NCI-H460 (cell line): Measurements from ENCODE around the gene RSBN1L. TPM values are rescaled to one million over a fixed set of nuclear protein-coding genes. Genes with fewer than 3 reads are reported as not detected.
"Not testable (repeated sequence)": the region's sequence is repeated elsewhere in the genome, so short reads cannot be mapped to it uniquely, and the experiment has no call there.

Source experiments
- DNase-seq: peaks from one replicate; pipeline ENCODE4 v3.0.0-alpha.2; 2016; ENCODE audit warnings: low read depth; ENCODE audit errors: extremely low read depth
- polyA plus RNA-seq: library from polyadenylated mRNA; depleted of rRNA; stranded (reverse); fragments of >200 nt; gene quantifications from 2 replicates; pipeline ENCODE4 v1.2.3, GENCODE V29; 2014; cell fraction: nucleus; rRNA removed
- total RNA-seq: library from RNA; depleted of rRNA; stranded (reverse); fragments of >200 nt; shearing (Covaris generic); gene quantifications from 2 replicates; pipeline ENCODE4 v1.2.3, GENCODE V29; 2014; rRNA removed

Gene RSBN1L
- total RNA-seq = 10.0 and 12.7 TPM in 2 replicates
- 6.7 and 10.9 TPM in 2 replicates for polyA plus RNA-seq

DNA sequence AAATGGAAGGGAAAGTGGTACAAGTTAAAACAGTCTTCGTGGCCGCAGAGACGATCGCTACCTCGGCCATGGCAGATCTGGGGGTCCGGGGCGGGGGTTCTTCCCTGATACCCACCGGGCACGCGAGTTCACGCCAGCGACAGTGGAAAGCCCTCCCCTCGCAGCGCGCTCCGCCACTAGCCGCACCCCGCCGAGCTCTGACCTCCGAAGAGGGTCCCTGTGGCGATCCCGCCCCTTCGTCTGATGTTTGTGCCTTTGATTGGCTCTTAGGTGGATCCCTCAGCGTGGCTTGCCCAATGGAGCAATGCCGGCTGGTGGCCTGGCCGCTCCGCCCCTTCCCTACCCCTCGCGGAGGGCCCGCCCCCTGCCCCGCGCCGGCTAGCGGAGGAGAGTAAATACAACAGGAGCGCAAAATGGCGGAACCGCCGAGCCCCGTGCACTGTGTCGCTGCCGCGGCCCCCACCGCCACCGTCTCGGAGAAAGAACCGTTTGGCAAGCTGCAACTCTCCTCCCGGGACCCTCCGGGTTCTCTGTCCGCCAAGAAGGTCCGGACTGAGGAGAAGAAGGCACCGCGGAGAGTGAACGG lies at the start of gene RSBN1L:
Gene RSBN1L (plus strand): TSS at position 403 of the 586 bp plus-strand sequence. CDS start 11 bp downstream, at position 414.
- peak; percentile 97 for DNase-seq

DNA sequence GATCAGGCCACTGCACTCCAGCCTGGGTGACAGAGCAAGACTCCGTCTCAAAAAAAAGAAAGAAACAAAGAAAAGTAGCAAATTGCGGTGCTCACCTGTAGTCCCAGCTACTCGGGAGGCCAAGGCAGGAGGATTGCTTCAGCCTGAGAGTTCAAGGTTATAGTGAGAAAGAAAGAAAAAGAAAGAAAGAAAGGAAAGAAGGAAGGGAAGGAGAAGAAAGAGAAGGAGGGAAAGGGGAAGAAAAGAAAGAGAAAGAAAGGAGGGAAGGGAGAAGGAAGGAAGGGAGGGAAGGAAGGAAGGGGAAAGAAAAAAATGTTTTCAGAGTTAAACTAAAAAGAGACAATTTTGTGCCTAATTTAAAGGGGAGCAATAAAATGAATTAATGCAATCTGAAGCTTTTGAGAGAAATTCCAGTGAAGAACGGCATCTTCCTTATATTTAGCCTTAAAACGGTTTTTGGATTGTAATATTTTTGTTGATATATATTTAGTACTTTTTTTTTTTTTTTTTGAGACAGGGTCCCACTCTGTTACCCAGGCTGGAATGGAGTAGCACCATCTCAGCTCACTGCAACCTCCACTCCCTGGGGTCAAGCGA lies 47.4 kb upstream of the RSBN1L start:
- DNase-seq = no peak

DNA sequence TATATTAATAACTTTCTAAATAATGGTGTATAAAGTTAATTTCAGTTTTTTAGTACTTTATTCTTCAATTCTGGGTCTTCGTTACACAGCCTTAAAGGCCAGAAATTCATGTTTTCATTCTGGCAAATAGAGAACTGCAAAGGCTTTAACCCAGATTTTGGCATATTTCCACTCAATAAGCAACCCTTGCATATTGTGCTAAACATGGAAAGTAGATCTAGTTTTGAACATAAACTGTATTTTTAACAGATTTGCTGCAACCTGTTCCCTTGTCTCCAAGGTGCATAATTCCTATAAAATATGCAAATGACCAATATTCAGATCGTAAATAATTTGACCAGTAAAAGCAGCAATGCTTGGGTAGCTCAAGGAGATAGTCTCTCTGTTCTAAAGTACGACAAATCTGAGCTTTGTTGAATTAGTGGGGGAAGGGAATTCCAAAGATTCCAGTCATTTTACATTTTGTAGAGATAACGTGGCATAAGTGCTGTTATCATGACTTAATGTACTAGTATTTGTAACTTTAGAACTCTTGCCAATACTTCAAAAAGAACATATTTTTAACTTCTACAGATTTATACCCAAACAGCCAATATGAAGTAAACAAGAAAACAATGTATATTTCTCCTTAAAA lies 46.4 kb upstream of the RSBN1L start:
- peak; percentile 16 for DNase-seq

DNA sequence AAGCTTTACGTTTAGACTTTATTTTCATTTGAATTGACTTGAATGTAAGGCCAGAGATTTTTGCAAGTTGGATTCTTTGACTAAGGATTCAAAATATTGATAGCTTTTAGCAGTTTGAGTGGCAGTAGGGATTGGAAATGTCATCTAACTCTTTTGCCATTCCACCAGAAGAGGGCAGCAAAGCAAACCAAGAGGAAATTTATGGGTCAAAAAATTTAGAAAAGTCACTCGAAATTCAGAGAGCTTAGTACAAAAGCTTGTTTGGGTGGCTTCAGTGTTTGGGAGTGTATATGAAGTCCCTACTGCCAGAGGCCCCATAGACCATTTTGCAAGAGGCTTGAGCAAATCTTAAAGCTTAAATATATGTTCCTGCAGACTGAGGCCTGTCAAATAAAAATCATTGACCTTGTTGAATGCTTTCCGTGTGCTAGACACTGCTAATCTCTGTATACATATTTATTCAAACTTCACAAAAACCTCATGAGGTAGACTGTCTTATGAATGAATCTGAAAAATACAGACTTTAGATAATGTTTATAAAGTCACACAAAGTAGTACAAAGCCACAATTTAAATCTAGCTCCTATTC lies 44.6 kb upstream of the RSBN1L start:
- DNase-seq = peak; percentile 47

DNA sequence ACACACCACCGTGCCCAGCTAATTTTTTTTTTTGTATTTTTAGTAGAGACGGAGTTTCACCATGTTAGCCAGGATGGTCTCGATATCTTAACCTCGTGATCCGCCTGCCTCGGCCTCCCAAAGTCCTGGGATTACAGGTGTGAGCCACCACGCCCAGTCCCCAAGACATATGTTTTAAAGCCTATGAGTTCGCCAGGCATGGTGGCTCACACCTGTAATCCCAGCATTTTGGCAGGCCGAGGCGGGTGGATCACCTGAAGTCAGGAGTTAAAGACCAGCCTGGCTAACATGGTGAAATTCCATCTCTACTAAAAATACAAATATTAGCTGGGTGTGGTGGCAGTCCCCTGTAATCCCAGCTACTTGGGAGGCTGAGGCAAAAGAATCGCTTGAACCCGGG lies 43.4 kb upstream of the RSBN1L start:
- not testable (repeated sequence) for DNase-seq

DNA sequence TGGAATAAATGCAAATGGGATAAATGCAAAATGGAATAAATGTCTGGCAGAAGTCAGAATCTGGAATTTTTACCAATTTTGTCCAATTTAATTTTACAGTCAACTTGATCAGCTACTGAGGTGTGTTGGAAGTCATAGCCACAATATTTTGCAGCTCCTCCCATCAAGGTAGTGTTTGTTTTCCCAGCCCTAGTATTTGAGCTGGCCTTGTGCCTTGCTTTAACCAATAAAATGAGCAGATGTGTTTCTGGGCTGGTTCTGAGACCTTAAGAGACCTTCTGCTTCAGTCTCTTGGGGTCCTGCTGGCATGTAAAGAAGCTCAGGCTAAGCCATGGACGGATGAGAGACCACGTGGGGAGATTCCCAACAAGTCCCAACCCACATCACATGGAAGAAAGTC lies 42.7 kb upstream of the RSBN1L start:
- no peak for DNase-seq

DNA sequence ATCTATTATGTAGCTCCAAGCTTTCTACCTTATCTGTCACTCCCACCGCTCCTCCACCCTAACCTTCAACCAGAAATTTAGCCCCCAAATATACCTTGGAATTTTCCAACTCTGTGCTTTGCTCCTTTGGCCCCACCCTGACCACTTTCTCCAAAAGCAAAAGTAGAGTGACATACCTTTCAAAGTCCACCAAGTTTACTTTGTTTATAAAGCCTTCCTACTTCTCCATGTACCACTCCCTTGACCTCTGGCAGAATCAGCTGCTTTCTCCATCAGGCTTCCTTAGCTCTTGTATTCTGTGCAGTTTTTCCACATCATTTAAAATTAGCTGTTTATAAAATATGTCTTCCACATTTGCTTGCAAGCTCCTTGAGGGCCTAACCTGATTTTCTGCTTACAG lies 40.9 kb upstream of the RSBN1L start:
- DNase-seq = no peak

DNA sequence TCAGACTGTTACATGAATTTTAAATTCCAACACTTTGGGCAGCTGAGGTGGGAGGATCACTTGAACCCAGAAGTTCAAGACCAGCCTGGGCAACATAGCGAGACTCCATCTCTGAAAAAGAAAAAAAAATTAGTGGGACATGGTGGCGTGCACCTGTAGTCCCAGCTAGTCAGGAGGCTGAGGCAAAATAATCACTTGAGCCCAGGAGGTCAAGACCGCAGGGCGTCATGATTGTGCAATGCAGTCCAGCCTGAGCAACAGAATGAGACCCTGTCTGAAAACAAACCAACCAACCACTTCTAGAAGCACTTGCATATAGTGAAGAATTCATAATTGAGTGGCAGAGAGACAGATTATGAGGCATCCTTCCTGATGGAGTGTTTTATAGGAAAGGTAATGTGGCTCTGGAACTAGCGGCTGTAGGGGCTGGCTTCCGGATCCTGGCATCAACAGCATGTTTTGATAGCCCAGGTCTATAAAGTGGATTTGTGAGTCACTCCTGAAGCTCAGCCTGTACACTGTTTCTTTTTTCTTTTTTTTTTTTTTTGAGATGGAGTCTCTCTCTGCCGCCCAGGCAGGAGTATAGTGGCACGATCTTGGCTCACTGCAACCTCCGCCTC lies 40.3 kb upstream of the RSBN1L start:
- no peak for DNase-seq

DNA sequence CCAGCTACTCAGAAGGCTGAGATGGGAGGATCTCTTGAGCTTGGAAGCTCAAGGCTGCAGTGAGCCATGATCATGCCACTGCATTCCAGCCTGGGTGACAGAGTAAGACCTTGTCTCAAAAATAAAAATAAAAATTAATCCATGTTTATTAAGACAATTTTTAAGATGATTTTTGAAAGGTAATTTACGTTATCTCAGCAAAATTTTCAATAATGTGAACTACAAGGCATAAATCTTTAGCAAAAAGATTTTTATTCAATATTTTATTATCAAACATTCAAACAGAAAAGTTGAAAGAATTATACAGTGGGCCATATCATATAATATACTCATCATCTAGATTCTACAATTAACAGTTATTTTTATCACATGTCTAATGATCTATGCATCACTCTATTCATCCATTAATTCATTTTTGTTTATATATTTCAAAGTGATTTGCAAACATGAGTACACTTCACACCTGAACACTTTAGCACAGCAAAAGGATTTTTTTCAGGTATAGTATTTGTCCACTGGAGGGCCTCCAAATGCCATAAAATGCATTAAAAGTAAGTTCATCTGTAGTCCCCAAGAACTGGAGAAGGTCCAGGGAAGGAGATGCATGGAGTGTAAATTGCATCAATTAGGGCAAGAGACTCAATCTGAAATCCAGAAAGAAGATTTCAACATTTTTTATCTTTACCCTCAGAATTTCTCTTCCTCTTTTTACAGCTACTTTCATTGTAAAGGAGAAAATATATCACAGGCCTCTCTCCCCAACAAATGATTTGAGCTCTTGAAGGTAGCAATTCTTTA lies 38.6 kb upstream of the RSBN1L start:
- peak; percentile 48 for DNase-seq

DNA sequence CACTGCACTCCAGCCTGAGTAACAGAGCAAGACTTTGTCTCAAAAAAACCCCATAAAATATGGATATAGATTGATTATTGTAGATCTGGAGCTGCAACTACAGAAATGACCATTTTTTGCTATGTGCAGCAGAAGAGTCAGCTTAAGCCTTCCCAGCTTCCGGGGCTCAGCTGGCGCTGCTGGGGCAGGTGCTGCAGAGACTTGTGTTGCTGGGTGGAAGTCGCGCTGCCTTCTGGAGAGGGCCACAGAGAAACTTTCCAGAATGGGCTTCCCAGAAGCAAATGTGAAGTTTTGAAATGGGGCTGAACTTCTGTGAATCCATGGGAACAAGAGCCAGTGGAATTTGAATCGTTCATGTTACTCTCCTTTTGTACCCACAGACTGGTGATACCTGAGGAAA lies 37.3 kb upstream of the RSBN1L start:
- DNase-seq = no peak

DNA sequence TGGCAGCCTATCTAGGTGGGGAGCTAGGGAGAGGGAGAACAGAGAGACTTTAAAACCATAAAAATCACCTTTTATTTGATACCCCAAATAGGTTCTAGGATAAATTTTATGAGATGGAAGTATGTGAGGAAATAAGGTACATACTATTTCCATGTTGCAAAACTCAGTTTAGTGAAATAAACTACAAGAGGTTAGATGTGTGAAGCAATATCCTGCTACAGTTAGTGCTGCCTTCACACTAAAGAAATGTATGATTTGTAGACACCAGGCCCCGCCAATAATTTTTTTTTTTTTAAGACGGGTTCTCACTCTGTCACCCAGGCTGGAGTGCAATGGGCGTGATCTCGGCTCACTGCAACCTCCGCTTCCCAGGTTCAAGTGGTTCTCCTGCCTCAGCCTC lies 34.4 kb upstream of the RSBN1L start:
- DNase-seq = no peak

DNA sequence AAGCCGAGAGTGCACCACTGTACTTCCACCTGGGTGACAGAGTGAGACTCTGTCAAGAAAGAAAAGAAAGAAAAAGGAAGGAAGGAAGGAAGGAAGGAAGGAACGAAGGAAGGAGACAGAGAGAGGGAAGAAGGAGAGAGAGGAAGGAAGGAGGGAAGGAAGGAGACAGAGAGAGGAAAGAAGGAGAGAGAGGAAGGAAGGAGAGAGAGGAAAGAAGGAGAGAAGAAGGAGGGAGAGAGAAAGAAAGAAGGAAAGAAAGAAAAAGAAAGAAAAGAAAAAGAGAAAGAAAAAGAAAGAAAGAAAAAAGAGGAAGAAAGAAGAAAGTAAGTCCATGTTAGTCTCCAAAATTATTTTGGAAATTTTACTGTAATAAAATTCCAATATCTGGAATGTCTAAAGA lies 33.4 kb upstream of the RSBN1L start:
- DNase-seq = no peak

DNA sequence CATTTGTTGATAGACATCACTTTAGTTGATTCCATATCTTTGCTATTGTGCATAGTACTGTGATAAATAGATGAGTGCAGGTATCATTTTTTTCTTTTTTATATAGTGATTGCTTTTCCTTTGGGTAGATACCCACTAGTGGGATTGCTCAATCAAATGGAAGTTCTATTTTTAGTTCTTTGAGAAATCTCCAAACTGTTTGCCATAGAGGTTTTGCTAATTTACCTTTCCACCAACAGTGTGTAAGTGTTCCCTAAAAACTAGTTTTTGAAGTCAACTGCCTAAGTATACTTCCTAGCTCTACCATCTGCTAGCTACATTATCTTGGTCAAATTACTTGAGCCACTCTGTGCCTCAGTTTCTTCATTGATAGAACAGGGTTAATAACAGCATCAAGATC lies 31.5 kb upstream of the RSBN1L start:
- no peak for DNase-seq

DNA sequence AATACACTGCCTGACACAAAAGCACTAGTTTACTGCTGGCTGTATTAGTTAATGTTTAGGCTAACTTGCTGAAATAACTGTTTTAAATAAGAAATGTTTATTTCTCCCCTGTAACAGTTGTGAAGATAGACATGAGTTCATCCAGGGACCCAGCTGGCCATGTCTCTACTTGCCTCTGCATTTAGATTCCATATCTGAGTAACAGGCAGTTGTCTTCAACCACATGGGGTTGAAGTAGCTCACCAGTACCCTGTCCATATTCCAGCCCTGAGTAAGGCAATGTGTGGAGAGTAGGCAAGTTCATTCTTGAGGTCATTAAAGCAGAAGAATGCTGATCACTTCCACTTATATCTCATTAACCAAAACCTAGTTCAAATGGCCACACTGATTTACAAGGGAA lies 31.1 kb upstream of the RSBN1L start:
- DNase-seq = no peak

DNA sequence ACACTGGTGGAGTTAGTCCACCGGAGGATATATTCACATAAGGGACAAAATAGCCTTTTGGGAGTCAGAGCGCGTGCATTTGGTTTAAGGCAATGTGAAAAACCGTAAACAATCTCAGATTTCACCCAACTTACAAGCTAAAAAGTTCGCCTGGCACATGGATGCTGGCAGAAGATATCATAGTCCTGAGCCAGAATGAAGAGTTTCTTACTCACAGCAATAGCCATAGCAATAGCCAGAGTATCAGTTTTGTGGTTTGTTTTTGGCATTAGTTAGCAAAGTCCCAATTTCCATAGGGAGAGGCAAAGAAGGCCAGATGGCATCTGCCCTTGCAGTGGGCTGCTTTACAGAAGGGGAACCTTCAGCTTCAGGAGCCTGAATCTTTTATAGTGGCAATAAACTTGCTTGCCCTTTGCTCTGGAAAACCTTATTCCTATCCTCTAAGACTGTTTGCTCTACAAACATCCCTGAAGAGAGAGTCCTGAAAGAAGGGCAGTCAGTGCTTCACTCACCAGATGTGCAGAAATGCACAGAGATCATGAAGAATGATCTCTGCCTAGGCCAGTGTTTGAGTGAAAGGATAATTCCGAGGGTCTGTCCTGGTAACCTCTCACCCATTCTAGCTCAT lies 28.7 kb upstream of the RSBN1L start:
- no peak for DNase-seq

DNA sequence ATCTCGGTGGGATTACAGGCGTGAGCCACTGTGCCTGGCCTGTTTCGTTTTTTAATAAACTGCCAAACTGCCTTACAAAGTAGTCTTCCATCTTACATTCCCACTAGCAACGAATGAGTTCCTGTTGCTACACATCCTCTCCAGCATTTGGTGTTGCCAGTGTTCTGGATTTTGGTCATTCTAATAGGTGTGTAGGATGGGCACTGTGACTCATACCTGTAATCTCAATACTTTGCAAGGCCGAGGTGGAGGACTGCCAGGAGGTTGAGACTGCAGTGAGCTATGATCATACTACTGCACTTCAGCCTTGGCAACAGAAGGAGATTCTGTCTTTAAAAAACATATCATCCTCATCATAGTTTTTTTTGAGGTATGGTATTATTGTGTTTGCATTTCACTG lies 21.4 kb upstream of the RSBN1L start:
- no peak for DNase-seq

DNA sequence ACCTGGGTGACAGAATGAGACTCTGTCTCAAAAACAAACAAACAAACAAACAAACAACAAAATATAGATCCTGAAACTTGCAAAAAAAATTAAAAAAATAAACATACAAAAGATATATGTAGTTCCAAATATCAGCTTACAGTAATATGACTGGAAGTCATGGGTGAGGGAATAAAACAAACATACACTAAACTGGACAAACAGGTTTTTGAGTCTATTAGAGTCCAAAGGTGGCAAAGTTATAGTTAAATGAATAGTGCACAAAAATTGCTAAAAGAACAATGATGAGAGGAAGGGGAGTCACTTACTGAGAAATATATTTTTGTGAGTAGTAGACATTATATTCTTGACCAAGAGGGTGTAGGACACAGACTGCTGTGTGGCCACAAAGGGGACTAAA lies 16.7 kb upstream of the RSBN1L start:
- DNase-seq = no peak

DNA sequence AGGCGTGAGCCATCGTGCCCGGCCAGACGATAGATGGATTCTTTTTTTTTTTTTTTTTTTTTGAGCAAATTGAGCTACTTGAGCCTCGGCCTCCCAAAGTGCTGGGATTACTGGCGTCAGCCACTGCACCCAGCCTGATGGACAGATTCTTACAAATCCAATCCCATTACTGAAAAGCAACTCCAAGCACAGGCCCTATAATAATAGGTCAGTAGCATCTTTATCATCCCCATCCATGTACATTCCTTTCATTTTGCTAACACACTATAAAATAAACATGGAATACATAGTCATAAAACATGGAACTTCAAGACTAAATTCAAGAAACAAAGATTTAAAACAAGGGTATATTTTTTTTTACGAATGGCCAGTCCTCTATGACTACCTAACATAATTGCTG lies 16.0 kb upstream of the RSBN1L start:
- DNase-seq = no peak

DNA sequence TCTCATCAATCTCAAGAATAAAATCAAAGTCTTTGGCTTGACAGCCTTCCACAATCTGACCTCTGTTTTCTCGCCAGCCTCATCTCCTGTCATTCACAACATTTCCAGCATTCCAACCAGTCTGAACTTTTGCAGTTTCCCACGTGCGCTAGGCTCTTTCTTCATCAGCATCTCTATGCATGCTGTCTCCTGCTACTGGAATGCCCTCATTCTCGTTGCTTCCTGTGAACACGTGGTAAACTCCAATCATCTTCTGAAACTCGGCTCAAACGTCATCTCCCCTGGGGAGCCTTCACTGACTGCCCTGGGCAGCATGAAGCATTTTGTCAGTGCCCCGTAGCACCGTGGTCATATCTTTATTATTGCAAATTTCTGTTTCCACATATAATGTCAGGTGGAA lies 12.2 kb upstream of the RSBN1L start:
- DNase-seq = peak; percentile 51

DNA sequence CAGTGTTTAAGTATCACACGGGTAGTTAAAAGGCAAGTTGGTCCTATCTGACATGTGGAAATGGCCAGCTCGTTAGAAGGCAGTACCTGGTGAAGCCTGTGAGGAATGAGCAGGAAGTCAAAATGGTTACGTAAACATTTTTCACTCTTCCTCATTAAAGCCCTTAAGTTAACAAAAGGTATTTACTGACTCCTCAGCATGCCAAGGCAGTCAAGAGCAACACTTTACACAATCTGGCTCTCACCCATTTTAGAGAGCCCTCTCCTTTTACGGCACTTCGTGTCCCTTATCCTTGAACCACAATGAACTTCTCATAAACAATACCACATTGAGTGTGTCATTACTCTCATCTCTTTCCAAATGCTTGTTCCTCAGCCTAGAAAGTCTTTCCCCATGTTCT lies 11.0 kb upstream of the RSBN1L start:
- DNase-seq = no peak
